Ishikawa (cell line): ENCODE data around the gene CAMK2D.

Experiments used
- CEBPB ChIP-seq: IDR thresholded peaks from 2 replicates; pipeline ENCODE4 v1.6.1; 2012
- TAF1 ChIP-seq: IDR thresholded peaks from 2 replicates; pipeline ENCODE4 v1.6.1; 2012; ENCODE audit warnings: low read depth, mild to moderate bottlenecking
- TEAD4 ChIP-seq: IDR thresholded peaks from 2 replicates; pipeline ENCODE4 v1.6.1; 2012
- YY1 ChIP-seq: IDR thresholded peaks from 2 replicates; pipeline ENCODE4 v1.6.1; 2012; ENCODE audit warnings: low read depth
- ZBTB7A ChIP-seq: IDR thresholded peaks from 2 replicates; pipeline ENCODE4 v1.6.1; 2012; ENCODE audit warnings: low read depth
- TF ChIP-seq, protein P1 (sequence below): IDR thresholded peaks from 2 replicates; pipeline ENCODE4 v1.6.1; 2012; ENCODE audit warnings: low read depth, mild to moderate bottlenecking

DNA sequence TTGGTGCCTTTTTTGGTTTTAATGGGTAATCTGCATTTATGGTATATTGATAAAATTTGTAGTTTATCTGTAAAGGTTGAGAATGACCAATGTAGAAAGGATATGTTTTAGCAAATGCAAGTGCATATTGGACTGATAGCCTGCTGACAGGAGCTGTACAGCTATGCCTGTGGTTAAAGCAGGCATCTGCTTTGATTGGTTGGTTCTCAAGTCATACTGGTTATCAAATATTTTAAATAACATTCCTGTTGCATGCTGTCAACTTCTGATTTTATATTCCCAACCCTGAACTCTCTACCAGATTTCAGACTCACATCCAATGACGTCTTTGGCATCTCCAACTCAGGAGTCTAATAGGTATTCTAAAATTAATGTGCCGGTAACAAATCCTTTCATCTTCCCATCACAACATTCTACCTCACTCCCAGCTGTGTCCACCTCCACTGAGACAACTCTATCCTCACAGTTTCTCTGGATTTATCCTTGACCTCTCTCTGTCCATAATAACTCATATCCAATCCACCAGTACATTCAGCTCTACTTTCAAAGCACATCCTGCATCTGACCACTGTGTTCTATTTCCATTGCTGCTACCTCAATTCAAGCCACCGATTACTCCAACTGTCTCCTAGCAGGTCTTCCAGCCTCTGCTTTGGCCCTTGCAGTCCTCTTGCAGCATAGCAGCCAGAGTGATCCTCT is 125.7 kb downstream of the CAMK2D start:
- TF ChIP-seq ZBTB7A, result no peak
- TF ChIP-seq TAF1, result no peak
- no peak for TF ChIP-seq TEAD4
- TF ChIP-seq YY1, result no peak
- no peak for TF ChIP-seq CEBPB
- TF ChIP-seq, protein P1, sequence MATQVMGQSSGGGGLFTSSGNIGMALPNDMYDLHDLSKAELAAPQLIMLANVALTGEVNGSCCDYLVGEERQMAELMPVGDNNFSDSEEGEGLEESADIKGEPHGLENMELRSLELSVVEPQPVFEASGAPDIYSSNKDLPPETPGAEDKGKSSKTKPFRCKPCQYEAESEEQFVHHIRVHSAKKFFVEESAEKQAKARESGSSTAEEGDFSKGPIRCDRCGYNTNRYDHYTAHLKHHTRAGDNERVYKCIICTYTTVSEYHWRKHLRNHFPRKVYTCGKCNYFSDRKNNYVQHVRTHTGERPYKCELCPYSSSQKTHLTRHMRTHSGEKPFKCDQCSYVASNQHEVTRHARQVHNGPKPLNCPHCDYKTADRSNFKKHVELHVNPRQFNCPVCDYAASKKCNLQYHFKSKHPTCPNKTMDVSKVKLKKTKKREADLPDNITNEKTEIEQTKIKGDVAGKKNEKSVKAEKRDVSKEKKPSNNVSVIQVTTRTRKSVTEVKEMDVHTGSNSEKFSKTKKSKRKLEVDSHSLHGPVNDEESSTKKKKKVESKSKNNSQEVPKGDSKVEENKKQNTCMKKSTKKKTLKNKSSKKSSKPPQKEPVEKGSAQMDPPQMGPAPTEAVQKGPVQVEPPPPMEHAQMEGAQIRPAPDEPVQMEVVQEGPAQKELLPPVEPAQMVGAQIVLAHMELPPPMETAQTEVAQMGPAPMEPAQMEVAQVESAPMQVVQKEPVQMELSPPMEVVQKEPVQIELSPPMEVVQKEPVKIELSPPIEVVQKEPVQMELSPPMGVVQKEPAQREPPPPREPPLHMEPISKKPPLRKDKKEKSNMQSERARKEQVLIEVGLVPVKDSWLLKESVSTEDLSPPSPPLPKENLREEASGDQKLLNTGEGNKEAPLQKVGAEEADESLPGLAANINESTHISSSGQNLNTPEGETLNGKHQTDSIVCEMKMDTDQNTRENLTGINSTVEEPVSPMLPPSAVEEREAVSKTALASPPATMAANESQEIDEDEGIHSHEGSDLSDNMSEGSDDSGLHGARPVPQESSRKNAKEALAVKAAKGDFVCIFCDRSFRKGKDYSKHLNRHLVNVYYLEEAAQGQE, result no peak
